Neural cell (in vitro differentiated cells): ENCODE measurements around the gene HERPUD1.

ENCODE experiments used
- CTCF ChIP-seq: fragments of 450-650 bp; IDR thresholded peaks from 2 replicates; pipeline ENCODE4 v1.5.1; 2014; ENCODE audit warnings: antibody characterized with exemption, mild to moderate bottlenecking, moderate library complexity; ENCODE audit not compliant: poor library complexity, severe bottlenecking
- EP300 ChIP-seq: fragments of 450-650 bp; conservative IDR thresholded peaks from 2 replicates; pipeline ENCODE4 v1.6.1; 2014; ENCODE audit warnings: antibody characterized with exemption, mild to moderate bottlenecking, moderate library complexity; ENCODE audit not compliant: poor library complexity, severe bottlenecking
- POLR2AphosphoS5 ChIP-seq: IDR thresholded peaks from 2 replicates; pipeline ENCODE4 v1.6.1; 2012
- REST ChIP-seq: IDR thresholded peaks from 2 replicates; pipeline ENCODE4 v1.6.1; 2012; ENCODE audit warnings: borderline replicate concordance
- SMC3 ChIP-seq: fragments of 450-650 bp; conservative IDR thresholded peaks from 2 replicates; pipeline ENCODE4 v1.6.1; 2014; ENCODE audit warnings: antibody characterized with exemption, mild to moderate bottlenecking, moderate library complexity; ENCODE audit not compliant: poor library complexity

GRCh38 chr16:56921571-56921970, 10.4 kb upstream of the HERPUD1 start:
- TF ChIP-seq CTCF (no peak), REST (no peak), POLR2AphosphoS5 (no peak), SMC3 (no peak), EP300 (no peak)
